ENCODE measurements around the gene TJP1.

DNA sequence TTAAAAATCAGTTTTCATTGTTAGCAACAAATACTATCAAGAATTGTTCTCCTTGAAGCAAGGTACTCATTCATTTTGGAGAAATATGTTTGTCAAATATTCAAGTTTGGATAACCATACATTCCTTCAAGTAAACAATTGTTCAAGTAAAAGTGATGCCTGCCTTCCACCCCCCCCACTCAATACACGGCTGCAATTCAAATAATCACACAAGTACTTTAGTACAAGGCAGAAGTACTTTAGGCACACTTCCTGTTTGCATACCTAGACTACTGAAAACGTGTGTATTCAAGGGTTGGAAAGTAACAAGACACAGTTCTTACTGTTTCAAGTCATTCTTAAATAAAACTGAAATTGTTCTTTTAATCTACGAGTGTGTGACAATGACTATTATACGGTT, 45.4 kb downstream of the TJP1 start:
- TF ChIP-seq, protein P1, sequence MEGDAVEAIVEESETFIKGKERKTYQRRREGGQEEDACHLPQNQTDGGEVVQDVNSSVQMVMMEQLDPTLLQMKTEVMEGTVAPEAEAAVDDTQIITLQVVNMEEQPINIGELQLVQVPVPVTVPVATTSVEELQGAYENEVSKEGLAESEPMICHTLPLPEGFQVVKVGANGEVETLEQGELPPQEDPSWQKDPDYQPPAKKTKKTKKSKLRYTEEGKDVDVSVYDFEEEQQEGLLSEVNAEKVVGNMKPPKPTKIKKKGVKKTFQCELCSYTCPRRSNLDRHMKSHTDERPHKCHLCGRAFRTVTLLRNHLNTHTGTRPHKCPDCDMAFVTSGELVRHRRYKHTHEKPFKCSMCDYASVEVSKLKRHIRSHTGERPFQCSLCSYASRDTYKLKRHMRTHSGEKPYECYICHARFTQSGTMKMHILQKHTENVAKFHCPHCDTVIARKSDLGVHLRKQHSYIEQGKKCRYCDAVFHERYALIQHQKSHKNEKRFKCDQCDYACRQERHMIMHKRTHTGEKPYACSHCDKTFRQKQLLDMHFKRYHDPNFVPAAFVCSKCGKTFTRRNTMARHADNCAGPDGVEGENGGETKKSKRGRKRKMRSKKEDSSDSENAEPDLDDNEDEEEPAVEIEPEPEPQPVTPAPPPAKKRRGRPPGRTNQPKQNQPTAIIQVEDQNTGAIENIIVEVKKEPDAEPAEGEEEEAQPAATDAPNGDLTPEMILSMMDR (IDR thresholded peaks at IDR 0.05) = no peak
- TF ChIP-seq POLR2AphosphoS5 (IDR thresholded peaks at IDR 0.05) = no peak
- no peak for TF ChIP-seq POLR2A (IDR thresholded peaks at IDR 0.05)
- no peak for TF ChIP-seq EP300 (IDR thresholded peaks at IDR 0.05)

All from upper lobe of left lung (tissue), 4 donors.